SU-DHL-6 (cell line): ENCODE results near the gene SMYD4.
"Not testable (repeated sequence)": the region's sequence is repeated elsewhere in the genome, so short reads cannot be mapped to it uniquely, and the experiment has no call there.

Source experiments
- H2AFZ ChIP-seq: fragments of 200-600 bp; sonication (generic); 2 replicates; pipeline ENCODE4 v1.6.1; 2014; ENCODE audit warnings: low read depth, mild to moderate bottlenecking, moderate library complexity, mixed read lengths, antibody characterized with exemption, low read length; ENCODE audit not compliant: severe bottlenecking
- H3F3A ChIP-seq: fragments of 200-600 bp; shearing (Covaris generic); 2 replicates; pipeline ENCODE4 v1.6.0; 2016; ENCODE audit warnings: antibody characterized with exemption, mild to moderate bottlenecking; ENCODE audit not compliant: insufficient read depth
- H3K27ac ChIP-seq: fragments of 200-600 bp; sonication (generic); 2 replicates; pipeline ENCODE4 v1.5.1; 2016; ENCODE audit warnings: low read depth, mild to moderate bottlenecking, low read length, moderate library complexity, mixed read lengths
- H3K27me3 ChIP-seq: fragments of 200-600 bp; sonication (generic), shearing (Covaris generic); 2 replicates; pipeline ENCODE4 v1.6.0; 2014; ENCODE audit warnings: mild to moderate bottlenecking, low read length
- H3K36me3 ChIP-seq: fragments of 200-600 bp; sonication (generic); 2 replicates; pipeline ENCODE4 v1.6.1; 2014; ENCODE audit warnings: mild to moderate bottlenecking, low read length, mixed read lengths
- H3K4me2 ChIP-seq: fragments of 300-600, 200-600 bp; shearing (Covaris generic), sonication (generic); 2 replicates; pipeline ENCODE4 v1.6.0; 2014; ENCODE audit warnings: low read length, low read depth, mild to moderate bottlenecking; ENCODE audit not compliant: poor library complexity, severe bottlenecking
- H3K4me3 ChIP-seq: fragments of 200-600 bp; sonication (generic); 2 replicates; pipeline ENCODE4 v1.5.1; 2014; ENCODE audit warnings: antibody characterized with exemption, low read length, mild to moderate bottlenecking, mixed read lengths; ENCODE audit not compliant: insufficient read depth, poor library complexity, severe bottlenecking
- H3K79me2 ChIP-seq: fragments of 200-600 bp; sonication (generic); 2 replicates; pipeline ENCODE4 v1.6.1; 2014; ENCODE audit warnings: mild to moderate bottlenecking, low read length, moderate library complexity; ENCODE audit not compliant: insufficient read depth
- H3K9ac ChIP-seq: fragments of 200-600 bp; sonication (generic); 2 replicates; pipeline ENCODE4 v1.7.0; 2014; ENCODE audit warnings: mild to moderate bottlenecking, low read length
- H3K9me2 ChIP-seq: fragments of 200-600 bp; sonication (generic); replicated peaks from 2 replicates; pipeline ENCODE4 v1.6.1; 2014; ENCODE audit warnings: low read length; ENCODE audit not compliant: insufficient read depth
- H3K9me3 ChIP-seq: fragments of 200-600 bp; sonication (generic); 2 replicates; pipeline ENCODE4 v1.6.1; 2014; ENCODE audit warnings: low read length, mixed read lengths; ENCODE audit not compliant: insufficient read depth
- H4K20me1 ChIP-seq: fragments of 200-600 bp; sonication (generic); 2 replicates; pipeline ENCODE4 v1.6.1; 2014; ENCODE audit warnings: low read depth, mild to moderate bottlenecking, antibody characterized with exemption, low read length, moderate library complexity, mixed read lengths
- CTCF ChIP-seq: fragments of 200-600 bp; sonication (generic); IDR thresholded peaks from one replicate; pipeline ENCODE4 v1.5.1; 2017; ENCODE audit warnings: antibody characterized with exemption, mild to moderate bottlenecking, low read length, moderate library complexity; ENCODE audit not compliant: insufficient read depth, poor library complexity, severe bottlenecking
- EZH2phosphoT487 ChIP-seq: fragments of 200-600 bp; sonication (generic), shearing (Covaris generic); conservative IDR thresholded peaks from 2 replicates; pipeline ENCODE4 v1.6.1; 2018; ENCODE audit warnings: mild to moderate bottlenecking, antibody characterized with exemption, low read length, moderate library complexity, mixed read lengths

SMYD4 gene

GRCh38 chr17:1820528-1821252, 9.0 kb downstream of the SMYD4 start:
- Histone ChIP-seq H3K4me2 (peak overlapping the region; percentile 47), H3K27me3 (no peaks in the 10 kb centered on the region), H3K79me2 (peaks cover 45% of the 10 kb centered on the region), H3K36me3 (no peaks in the 10 kb centered on the region; the same call in 1 of the 2 replicates), H2AFZ (no peak overlapping the region), H3K4me3 (no peak overlapping the region), H4K20me1 (no peaks in the 10 kb centered on the region), H3K9me2 (no peaks in the 10 kb centered on the region), H3K9ac (0 out of 2 replicates have a peak overlapping the region, but pooled peaks have one; percentile 17), H3F3A (no peaks in the 10 kb centered on the region), H3K9me3 (no peaks in the 10 kb centered on the region), H3K27ac (peak overlapping the region; percentile 13)
- TF ChIP-seq CTCF (no peak), EZH2phosphoT487 (no peak)

- Histone ChIP-seq H3K27me3 (no peaks in the 10 kb centered on the region), H3F3A (no peaks in the 10 kb centered on the region), H3K36me3 (no peaks in the 10 kb centered on the region), H4K20me1 (no peaks in the 10 kb centered on the region), H3K79me2 (peaks cover 30% of the 10 kb centered on the region), H3K9me2 (no peaks in the 10 kb centered on the region), H3K4me3 (no peak overlapping the region), H3K9me3 (no peaks in the 10 kb centered on the region), H2AFZ (no peak overlapping the region), H3K9ac (no peak overlapping the region), H3K4me2 (no peak overlapping the region), H3K27ac (no peak overlapping the region)
- TF ChIP-seq EZH2phosphoT487 (no peak), CTCF (no peak)
Observed at GRCh38 chr17:1813088-1813487, 16.6 kb downstream of the SMYD4 start.

GRCh38 chr17:1810450-1811103, 19.1 kb downstream of the SMYD4 start:
- Histone ChIP-seq H3K27me3 (no peaks in the 10 kb centered on the region), H3K36me3 (no peaks in the 10 kb centered on the region), H3K4me3 (no peak overlapping the region), H3K9ac (no peak overlapping the region), H3K4me2 (no peak overlapping the region), H4K20me1 (no peaks in the 10 kb centered on the region), H3F3A (peaks cover 3% of the 10 kb centered on the region; the same call in 1 of the 2 replicates), H3K9me2 (no peaks in the 10 kb centered on the region), H3K9me3 (no peaks in the 10 kb centered on the region), H3K27ac (no peak overlapping the region), H3K79me2 (peaks cover 24% of the 10 kb centered on the region), H2AFZ (no peak overlapping the region)
- TF ChIP-seq CTCF (no peak), EZH2phosphoT487 (no peak)

GRCh38 chr17:1809815-1810214, 19.9 kb downstream of the SMYD4 start:
- not testable (repeated sequence) for H3K9me3 ChIP-seq, H4K20me1 ChIP-seq, H3K9me2 ChIP-seq, H3K27me3 ChIP-seq, H3K36me3 ChIP-seq, H3K27ac ChIP-seq, H3K4me3 ChIP-seq, H3K4me2 ChIP-seq, H3F3A ChIP-seq, H2AFZ ChIP-seq, H3K9ac ChIP-seq
- peaks cover 24% of the 10 kb centered on the region for H3K79me2 ChIP-seq
